Fibroblast of mammary gland (primary cell): ENCODE data around the gene TIRAP.

ENCODE experiments used
- DNase-seq: peaks from one replicate; pipeline ENCODE4 v3.0.0-alpha.2; 2010; ENCODE audit warnings: low read depth
- H3K4me3 ChIP-seq: 2 replicates; pipeline ENCODE4 v1.5.1; 2011; ENCODE audit warnings: low read depth, mild to moderate bottlenecking, low read length, moderate library complexity; ENCODE audit not compliant: control insufficient read depth
- TF ChIP-seq, protein P1 (sequence below): conservative IDR thresholded peaks from 2 replicates; pipeline ENCODE4 v1.5.1; 2011; ENCODE audit warnings: low read depth, low read length, inconsistent platforms; ENCODE audit not compliant: control insufficient read depth, insufficient read depth

The TIRAP gene

DNA sequence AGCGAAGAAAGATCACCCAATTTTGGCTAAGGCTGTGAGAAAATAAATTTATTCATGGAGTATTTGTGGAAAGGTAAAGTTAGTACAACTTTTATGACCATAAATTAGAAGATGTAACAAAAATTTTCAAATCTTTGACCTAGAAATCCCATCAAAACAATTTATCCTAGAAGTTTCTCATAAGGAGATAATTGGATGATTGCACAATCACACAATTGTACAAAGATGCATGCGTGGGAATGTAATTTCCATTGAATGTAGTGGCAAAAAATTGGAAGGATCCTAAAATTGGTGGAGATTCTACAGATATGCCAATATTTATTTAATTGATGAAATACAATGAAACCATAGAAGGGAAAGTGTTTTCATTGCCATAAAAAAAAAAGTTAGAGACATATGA is 25.7 kb upstream of the TIRAP start:
- no peak overlapping the region for H3K4me3 ChIP-seq
- no peak for DNase-seq
- TF ChIP-seq, protein P1, sequence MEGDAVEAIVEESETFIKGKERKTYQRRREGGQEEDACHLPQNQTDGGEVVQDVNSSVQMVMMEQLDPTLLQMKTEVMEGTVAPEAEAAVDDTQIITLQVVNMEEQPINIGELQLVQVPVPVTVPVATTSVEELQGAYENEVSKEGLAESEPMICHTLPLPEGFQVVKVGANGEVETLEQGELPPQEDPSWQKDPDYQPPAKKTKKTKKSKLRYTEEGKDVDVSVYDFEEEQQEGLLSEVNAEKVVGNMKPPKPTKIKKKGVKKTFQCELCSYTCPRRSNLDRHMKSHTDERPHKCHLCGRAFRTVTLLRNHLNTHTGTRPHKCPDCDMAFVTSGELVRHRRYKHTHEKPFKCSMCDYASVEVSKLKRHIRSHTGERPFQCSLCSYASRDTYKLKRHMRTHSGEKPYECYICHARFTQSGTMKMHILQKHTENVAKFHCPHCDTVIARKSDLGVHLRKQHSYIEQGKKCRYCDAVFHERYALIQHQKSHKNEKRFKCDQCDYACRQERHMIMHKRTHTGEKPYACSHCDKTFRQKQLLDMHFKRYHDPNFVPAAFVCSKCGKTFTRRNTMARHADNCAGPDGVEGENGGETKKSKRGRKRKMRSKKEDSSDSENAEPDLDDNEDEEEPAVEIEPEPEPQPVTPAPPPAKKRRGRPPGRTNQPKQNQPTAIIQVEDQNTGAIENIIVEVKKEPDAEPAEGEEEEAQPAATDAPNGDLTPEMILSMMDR, result no peak

- H3K4me3 ChIP-seq, result no peak overlapping the region
- peak; percentile 44 for DNase-seq
- TF ChIP-seq, protein P1, result no peak
Measured at GRCh38 chr11:126257764-126258163, 25.1 kb upstream of the TIRAP start.

GRCh38 chr11:126262216-126262615 is 20.7 kb upstream of the TIRAP start:
- H3K4me3 ChIP-seq, result no peak overlapping the region
- no peak for DNase-seq
- TF ChIP-seq, protein P1, result no peak

DNA sequence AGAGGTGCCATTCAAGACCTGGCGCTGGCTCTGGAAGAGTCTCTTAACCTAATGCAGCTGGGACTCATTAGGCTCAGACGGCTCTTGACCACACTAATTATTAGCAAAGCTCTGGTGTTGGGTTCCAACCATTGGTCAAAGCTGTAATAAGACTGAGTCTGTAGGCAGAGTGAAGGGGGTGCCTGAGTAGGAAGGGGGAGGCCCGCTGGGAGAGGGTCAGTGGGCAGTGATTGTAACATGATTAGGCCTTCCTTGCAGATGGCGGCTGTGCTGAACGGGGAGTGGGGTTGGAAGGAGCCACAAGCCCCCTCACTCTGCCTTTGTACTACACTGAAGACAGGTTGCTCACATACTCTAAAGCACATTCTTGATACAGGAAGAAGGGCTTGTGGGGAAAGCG is 19.4 kb upstream of the TIRAP start:
- H3K4me3 ChIP-seq, result no peak overlapping the region
- no peak for DNase-seq
- TF ChIP-seq, protein P1, result no peak

DNA sequence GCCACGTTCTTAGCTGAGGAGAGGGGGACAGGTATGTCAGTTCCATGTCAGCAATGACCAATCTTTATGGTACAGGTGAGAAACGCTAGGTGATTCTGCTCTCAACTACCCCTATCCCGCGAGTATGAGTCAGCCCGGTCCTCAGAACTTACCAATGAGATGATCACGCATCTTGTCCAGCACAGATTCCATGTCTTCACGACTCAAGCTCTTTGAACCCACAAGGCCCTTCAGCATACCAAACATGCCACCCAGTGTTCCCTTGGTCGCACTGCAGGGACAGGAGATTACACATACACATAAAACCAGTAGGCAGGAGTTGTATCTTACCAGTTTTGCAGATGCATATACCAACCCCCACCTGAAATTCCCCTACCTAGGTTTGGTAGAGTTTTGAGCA is 17.1 kb upstream of the TIRAP start:
- H3K4me3 ChIP-seq, result no peak overlapping the region
- peak; percentile 30 for DNase-seq
- TF ChIP-seq, protein P1, result no peak

- peak overlapping the region; percentile 90 for H3K4me3 ChIP-seq
- no peak for DNase-seq
- TF ChIP-seq, protein P1, result no peak
Measured at GRCh38 chr11:126267650-126268049, 15.2 kb upstream of the TIRAP start.

DNA sequence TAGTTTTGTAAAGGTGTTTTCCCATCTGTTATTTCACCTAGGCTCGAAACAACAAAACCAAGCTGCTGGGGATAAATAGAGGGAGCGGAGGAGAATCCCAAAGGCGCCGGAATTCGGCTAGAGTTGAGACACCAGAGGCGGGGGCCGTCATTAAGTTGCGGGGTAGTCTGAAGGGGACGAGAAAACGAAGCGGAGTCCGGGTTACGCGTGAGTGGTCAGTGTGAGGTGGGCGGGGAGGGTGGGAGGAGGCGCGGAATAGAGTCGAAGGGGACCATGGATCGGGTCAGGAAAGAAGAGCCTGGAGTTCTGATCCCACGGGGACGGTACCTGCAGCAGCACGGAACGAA is 14.6 kb upstream of the TIRAP start:
- DNase-seq, result no peak
- peak overlapping the region; percentile 90 for H3K4me3 ChIP-seq
- TF ChIP-seq, protein P1, result no peak
